ENCODE measurements around the gene PITX1.

GRCh38 chr5:135034963-135035677, 1.1 kb upstream of the PITX1 start:
- TF ChIP-seq CTCF (IDR thresholded peaks at IDR 0.05) (no peak), ZFX (IDR thresholded peaks at IDR 0.05; ENCODE audit: borderline replicate concordance) (no peak)
